Heart left ventricle (tissue), 13 donors: Measurements from ENCODE around the gene KRT222.

Experiments used
- POLR2A ChIP-seq, 2 donors: fragments of 450-650 bp; IDR thresholded peaks; one replicate each; pipeline ENCODE4 v1.6.1; 2017; ENCODE audit warnings: antibody characterized with exemption in 2 of 2, mild to moderate bottlenecking in 2 of 2, moderate library complexity in 2 of 2
- TF ChIP-seq, protein P1 (sequence below), 12 donors: fragments of 200-600 bp; sonication (generic) in 4 of 12; IDR thresholded peaks; one replicate each; pipeline versions ENCODE4 v1.5.0 to v1.8.0; 2018 to 2022; ENCODE audit warnings: antibody characterized with exemption in 12 of 12, mild to moderate bottlenecking in 5 of 12
- donor health status: ischemic (EF 13 %, LVEDD 7.1; RV severe dilation, severe dysfunction).
- donor health status: DM: no; HTN: yes; CAD: no.
- donor health status: DM: no; HTN: no; CAD: no.
- donor health status: ischemic (EF 25% LVEDD 6.9; RV normal size, moderate dysfunction).
- donor health status: ischemic (EF 25% LVEDD 5.7; RV mildly dilated, moderate dysfunction).
- donor health status: ischemic (EF 35%, LVEDD 5.7; RV mildly dilated, moderate dysfunction).
- donor health status: nonischemic (EF 11% LVEDD 7.7; RV severe dilation, severe dysfunction).
- donor health status: DM: yes; HTN: yes; CAD: no.
- donor health status: PGD.
- donor health status: ischemic (EF 29% LVEDD 5.4; RV normal size, mild dysfunction).
- donor health status: nonischemic (EF 23%, LVEDD 6.1; RV moderate dilation, normal function).

DNA sequence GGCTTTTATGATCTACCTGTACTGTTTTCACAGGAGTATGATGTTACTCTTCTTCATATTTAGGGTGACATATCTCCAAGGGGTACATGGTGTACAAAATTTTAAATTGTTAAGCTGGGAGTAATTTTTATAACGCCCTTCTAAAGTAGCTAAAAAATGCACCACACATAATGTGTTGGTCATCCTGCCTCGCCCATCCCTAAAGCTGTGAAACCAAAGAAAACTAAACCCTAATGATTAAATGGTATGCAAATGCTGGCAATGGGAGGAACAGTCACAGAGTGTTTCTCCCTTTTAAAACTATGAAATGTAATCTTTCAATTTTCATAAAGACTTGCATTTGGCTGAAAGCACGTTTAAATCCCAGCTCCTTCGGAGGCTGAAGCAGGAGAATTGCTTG lies 40.6 kb upstream of the KRT222 start:
- TF ChIP-seq, protein P1, sequence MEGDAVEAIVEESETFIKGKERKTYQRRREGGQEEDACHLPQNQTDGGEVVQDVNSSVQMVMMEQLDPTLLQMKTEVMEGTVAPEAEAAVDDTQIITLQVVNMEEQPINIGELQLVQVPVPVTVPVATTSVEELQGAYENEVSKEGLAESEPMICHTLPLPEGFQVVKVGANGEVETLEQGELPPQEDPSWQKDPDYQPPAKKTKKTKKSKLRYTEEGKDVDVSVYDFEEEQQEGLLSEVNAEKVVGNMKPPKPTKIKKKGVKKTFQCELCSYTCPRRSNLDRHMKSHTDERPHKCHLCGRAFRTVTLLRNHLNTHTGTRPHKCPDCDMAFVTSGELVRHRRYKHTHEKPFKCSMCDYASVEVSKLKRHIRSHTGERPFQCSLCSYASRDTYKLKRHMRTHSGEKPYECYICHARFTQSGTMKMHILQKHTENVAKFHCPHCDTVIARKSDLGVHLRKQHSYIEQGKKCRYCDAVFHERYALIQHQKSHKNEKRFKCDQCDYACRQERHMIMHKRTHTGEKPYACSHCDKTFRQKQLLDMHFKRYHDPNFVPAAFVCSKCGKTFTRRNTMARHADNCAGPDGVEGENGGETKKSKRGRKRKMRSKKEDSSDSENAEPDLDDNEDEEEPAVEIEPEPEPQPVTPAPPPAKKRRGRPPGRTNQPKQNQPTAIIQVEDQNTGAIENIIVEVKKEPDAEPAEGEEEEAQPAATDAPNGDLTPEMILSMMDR (IDR thresholded peaks at IDR 0.05): no peak
- TF ChIP-seq POLR2A (IDR thresholded peaks at IDR 0.05): no peak
